Neural progenitor cell (in vitro differentiated cells): ENCODE data around the gene BAG5. TPM values are rescaled to one million over a fixed set of nuclear protein-coding genes. Genes with fewer than 3 reads are reported as not detected.
A peak's percentile ranks its signal among the peaks of the same experiment; 100 is the strongest.

Experiments
- DNase-seq: peaks from one replicate; pipeline ENCODE4 v3.0.0-alpha.2; 2016; ENCODE audit warnings: low spot score
- H2AFZ ChIP-seq: fragments of 200-600 bp; sonication (generic); replicated peaks from 2 replicates; pipeline ENCODE4 v1.6.1; 2016; ENCODE audit warnings: antibody characterized with exemption
- H3F3A ChIP-seq: fragments of 200-600 bp; sonication (generic); 2 replicates; pipeline ENCODE4 v1.6.1; 2016; ENCODE audit warnings: antibody characterized with exemption, low read depth
- H3K27ac ChIP-seq: fragments of 200-600 bp; sonication (generic); 2 replicates; pipeline ENCODE4 v1.5.1; 2016; ENCODE audit warnings: mild to moderate bottlenecking
- H3K27me3 ChIP-seq: fragments of 200-600 bp; sonication (generic); 2 replicates; pipeline ENCODE4 v1.6.1; 2016; ENCODE audit warnings: mild to moderate bottlenecking, moderate library complexity
- H3K36me3 ChIP-seq: fragments of 200-600 bp; sonication (generic); 2 replicates; pipeline ENCODE4 v1.5.1; 2016
- H3K4me1 ChIP-seq: fragments of 200-600 bp; sonication (generic); 2 replicates; pipeline ENCODE4 v1.6.1; 2016; ENCODE audit warnings: mixed run types
- H3K4me2 ChIP-seq: fragments of 200-600 bp; sonication (generic); 2 replicates; pipeline ENCODE4 v1.6.1; 2016
- H3K4me3 ChIP-seq: fragments of 200-600 bp; sonication (generic); 2 replicates; pipeline ENCODE4 v1.5.1; 2016
- H3K79me2 ChIP-seq: fragments of 200-600 bp; sonication (generic); 2 replicates; pipeline ENCODE4 v1.6.1; 2016; ENCODE audit warnings: low read depth
- H3K9ac ChIP-seq: fragments of 200-600 bp; sonication (generic); 2 replicates; pipeline ENCODE4 v1.6.1; 2016
- H3K9me3 ChIP-seq: fragments of 200-600 bp; sonication (generic); 2 replicates; pipeline ENCODE4 v1.5.1; 2016; ENCODE audit warnings: low read depth
- H4K20me1 ChIP-seq: fragments of 200-600 bp; sonication (generic); 2 replicates; pipeline ENCODE4 v1.6.1; 2016; ENCODE audit warnings: low read depth
- H3K27ac Mint-ChIP-seq: 3 replicates; pipeline ENCODE4 v1.8.0; 2021; ENCODE audit warnings: mixed read lengths
- H3K27me3 Mint-ChIP-seq: 2 replicates; pipeline ENCODE4 v1.8.0; 2022; ENCODE audit warnings: low read depth, mild to moderate bottlenecking, inconsistent platforms, moderate library complexity, mixed read lengths; ENCODE audit not compliant: insufficient read depth
- H3K36me3 Mint-ChIP-seq: 3 replicates; pipeline ENCODE4 v1.8.0; 2021; ENCODE audit warnings: mixed read lengths
- H3K4me1 Mint-ChIP-seq: 3 replicates; pipeline ENCODE4 v1.8.0; 2021; ENCODE audit warnings: mixed read lengths
- H3K4me3 Mint-ChIP-seq: 3 replicates; pipeline ENCODE4 v1.8.0; 2021; ENCODE audit warnings: mild to moderate bottlenecking, moderate library complexity, mixed read lengths
- H3K9me3 Mint-ChIP-seq: 3 replicates; pipeline ENCODE4 v1.8.0; 2020; ENCODE audit warnings: mixed read lengths
- CTCF ChIP-seq: fragments of 200-600 bp; sonication (generic); IDR thresholded peaks from 2 replicates; pipeline ENCODE4 v1.5.1; 2017; ENCODE audit warnings: antibody characterized with exemption, mild to moderate bottlenecking
- EZH2 ChIP-seq: fragments of 200-600 bp; sonication (generic); IDR thresholded peaks from 2 replicates; pipeline ENCODE4 v1.6.1; 2017; ENCODE audit warnings: antibody characterized with exemption, mild to moderate bottlenecking, moderate library complexity
- EZH2phosphoT487 ChIP-seq: fragments of 200-600 bp; sonication (generic); IDR thresholded peaks from 2 replicates; pipeline ENCODE4 v1.6.1; 2017; ENCODE audit warnings: antibody characterized with exemption
- total RNA-seq: library from RNA; depleted of rRNA; stranded (reverse); fragments of >200 nt; gene quantifications from 2 replicates; pipeline ENCODE4 v1.2.3, GENCODE V29; 2015; ENCODE audit warnings: low replicate concordance

Gene BAG5
- total RNA-seq, 1 donor from 2014 or later = 59.9 TPM

DNA sequence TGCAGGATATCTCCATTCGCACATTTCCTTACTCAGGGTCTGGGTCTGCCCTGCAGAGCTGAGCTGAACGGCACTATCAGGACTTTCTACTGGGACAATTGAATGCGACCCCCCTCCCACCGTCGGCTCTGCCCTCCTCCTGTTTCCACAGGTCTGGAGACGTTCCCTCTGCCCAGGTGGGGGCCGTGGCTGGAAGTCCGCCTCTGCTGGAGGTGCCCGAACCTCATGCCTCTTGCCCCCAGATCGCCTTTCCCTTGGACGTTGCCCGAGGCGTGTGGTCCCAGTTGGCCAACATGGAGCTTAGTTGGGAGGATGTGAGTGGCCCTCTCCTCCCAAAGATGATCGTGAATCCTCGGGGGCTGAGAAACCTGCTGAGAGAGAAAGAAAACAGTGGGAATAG is 45.4 kb upstream of the BAG5 start:
- H3K4me1 ChIP-seq = peaks cover 4% of the 10 kb centered on the region
- no peaks in the 10 kb centered on the region for H4K20me1 ChIP-seq
- no peaks in the 10 kb centered on the region for H3K36me3 ChIP-seq
- no peak overlapping the region for H2AFZ ChIP-seq
- H3K4me3 ChIP-seq = no peak overlapping the region
- no peak overlapping the region for H3K4me2 ChIP-seq
- Mint-ChIP-seq H3K27me3 (peaks cover 17% of the 10 kb centered on the region), H3K36me3 (peaks cover 6% of the 10 kb centered on the region), H3K4me3 (peak overlapping the region; percentile 62), H3K4me1 (peaks cover 14% of the 10 kb centered on the region), H3K27ac (no peak overlapping the region), H3K9me3 (peaks cover 15% of the 10 kb centered on the region)
- TF ChIP-seq EZH2phosphoT487 (no peak), CTCF (no peak), EZH2 (no peak)
- DNase-seq = no peak
- H3K9ac ChIP-seq = no peak overlapping the region
- H3F3A ChIP-seq = peaks cover 7% of the 10 kb centered on the region
- H3K9me3 ChIP-seq = no peaks in the 10 kb centered on the region
- H3K27ac ChIP-seq = no peak overlapping the region
- peaks cover 25% of the 10 kb centered on the region for H3K27me3 ChIP-seq
- H3K79me2 ChIP-seq = no peaks in the 10 kb centered on the region

GRCh38 chr14:103606963-103607668 is 44.7 kb upstream of the BAG5 start:
- H3K4me1 Mint-ChIP-seq = peaks cover 14% of the 10 kb centered on the region
- peak; percentile 64 for DNase-seq
- peak; percentile 14 for TF ChIP-seq CTCF
- no peak for TF ChIP-seq EZH2
- no peak for TF ChIP-seq EZH2phosphoT487
- peaks cover 6% of the 10 kb centered on the region for H3K36me3 Mint-ChIP-seq
- peaks cover 17% of the 10 kb centered on the region for H3K27me3 Mint-ChIP-seq
- no peak overlapping the region for H3K9ac ChIP-seq
- H3K4me1 ChIP-seq = peaks cover 4% of the 10 kb centered on the region
- H3F3A ChIP-seq = peaks cover 7% of the 10 kb centered on the region
- no peak overlapping the region for H2AFZ ChIP-seq
- no peak overlapping the region for H3K27ac Mint-ChIP-seq
- H3K4me3 Mint-ChIP-seq = peak overlapping the region; percentile 62
- no peaks in the 10 kb centered on the region for H3K79me2 ChIP-seq
- no peaks in the 10 kb centered on the region for H4K20me1 ChIP-seq
- H3K27me3 ChIP-seq = peaks cover 25% of the 10 kb centered on the region
- H3K36me3 ChIP-seq = no peaks in the 10 kb centered on the region
- peak overlapping the region; percentile 40 for H3K4me2 ChIP-seq
- peaks cover 15% of the 10 kb centered on the region for H3K9me3 Mint-ChIP-seq
- H3K4me3 ChIP-seq = no peak overlapping the region
- no peaks in the 10 kb centered on the region for H3K9me3 ChIP-seq
- no peak overlapping the region for H3K27ac ChIP-seq

DNA sequence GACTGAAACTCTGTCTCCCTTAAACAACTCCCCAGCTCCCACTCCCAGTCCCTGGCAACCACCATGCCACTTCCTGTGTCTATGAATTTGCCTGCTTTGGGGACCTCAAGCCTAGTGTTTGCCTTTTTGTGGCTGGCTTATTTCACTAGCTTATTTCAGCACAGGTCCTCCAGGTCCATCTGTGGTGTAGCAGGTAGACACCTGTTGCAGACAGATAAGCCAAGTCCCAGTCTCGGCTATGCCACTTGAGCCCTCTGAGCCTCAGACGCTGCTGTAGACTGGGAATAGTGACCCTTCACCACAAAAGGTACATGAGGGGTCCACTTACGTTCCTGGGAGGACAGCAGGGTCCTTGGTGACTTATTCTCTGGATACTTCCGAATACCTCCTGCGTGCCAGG is 42.2 kb upstream of the BAG5 start:
- Histone ChIP-seq H3K9me3 (no peaks in the 10 kb centered on the region), H3K9ac (no peak overlapping the region), H3K4me3 (no peak overlapping the region), H3K4me1 (peaks cover 4% of the 10 kb centered on the region), H3K27ac (no peak overlapping the region), H3F3A (peaks cover 7% of the 10 kb centered on the region), H3K79me2 (no peaks in the 10 kb centered on the region), H4K20me1 (no peaks in the 10 kb centered on the region), H3K36me3 (no peaks in the 10 kb centered on the region), H3K4me2 (no peak overlapping the region), H2AFZ (no peak overlapping the region), H3K27me3 (peaks cover 25% of the 10 kb centered on the region)
- no peak overlapping the region for H3K4me3 Mint-ChIP-seq
- no peaks in the 10 kb centered on the region for H3K36me3 Mint-ChIP-seq
- DNase-seq = no peak
- H3K27me3 Mint-ChIP-seq = peaks cover 13% of the 10 kb centered on the region
- TF ChIP-seq CTCF = no peak
- TF ChIP-seq EZH2 = no peak
- no peak for TF ChIP-seq EZH2phosphoT487
- no peak overlapping the region for H3K27ac Mint-ChIP-seq
- H3K4me1 Mint-ChIP-seq = peaks cover 14% of the 10 kb centered on the region
- peaks cover 3% of the 10 kb centered on the region for H3K9me3 Mint-ChIP-seq
